Erythroblast (primary cell): ENCODE data around the gene R3HDM4.

ENCODE experiments used
- DNase-seq, 2 experiments: peaks; one replicate each; lab custom pipeline; 2025; lab: John Stamatoyannopoulos, UW
- GATA1 ChIP-seq: IDR thresholded peaks from 2 replicates; pipeline ENCODE4 v1.6.1; 2011; ENCODE audit warnings: low read depth, mild to moderate bottlenecking, control low read depth, low read length, moderate library complexity
- POLR2A ChIP-seq: IDR thresholded peaks from 2 replicates; pipeline ENCODE4 v1.6.1; 2011; ENCODE audit warnings: mild to moderate bottlenecking, low read length

R3HDM4 gene

DNA sequence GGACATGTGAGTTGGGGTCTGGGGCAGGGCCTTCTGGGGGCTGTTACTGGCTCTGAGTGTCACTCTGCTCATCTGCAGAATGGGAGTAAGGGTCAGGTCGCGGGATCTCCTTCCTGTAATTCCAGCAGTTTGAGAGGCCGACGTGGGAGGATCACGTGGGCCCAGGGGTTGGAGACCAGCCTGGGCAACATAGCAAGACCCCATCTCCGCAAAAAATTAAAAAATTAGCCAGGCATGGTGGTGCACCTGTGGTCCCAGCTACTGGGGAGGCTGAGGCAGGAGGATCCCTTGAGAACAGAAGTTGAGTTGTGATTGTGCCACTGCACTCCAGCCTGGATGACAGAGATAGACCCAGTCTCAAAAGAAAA lies 16.9 kb upstream of the R3HDM4 start:
- no peak for TF ChIP-seq POLR2A
- TF ChIP-seq GATA1 = no peak
- no peak for DNase-seq

DNA sequence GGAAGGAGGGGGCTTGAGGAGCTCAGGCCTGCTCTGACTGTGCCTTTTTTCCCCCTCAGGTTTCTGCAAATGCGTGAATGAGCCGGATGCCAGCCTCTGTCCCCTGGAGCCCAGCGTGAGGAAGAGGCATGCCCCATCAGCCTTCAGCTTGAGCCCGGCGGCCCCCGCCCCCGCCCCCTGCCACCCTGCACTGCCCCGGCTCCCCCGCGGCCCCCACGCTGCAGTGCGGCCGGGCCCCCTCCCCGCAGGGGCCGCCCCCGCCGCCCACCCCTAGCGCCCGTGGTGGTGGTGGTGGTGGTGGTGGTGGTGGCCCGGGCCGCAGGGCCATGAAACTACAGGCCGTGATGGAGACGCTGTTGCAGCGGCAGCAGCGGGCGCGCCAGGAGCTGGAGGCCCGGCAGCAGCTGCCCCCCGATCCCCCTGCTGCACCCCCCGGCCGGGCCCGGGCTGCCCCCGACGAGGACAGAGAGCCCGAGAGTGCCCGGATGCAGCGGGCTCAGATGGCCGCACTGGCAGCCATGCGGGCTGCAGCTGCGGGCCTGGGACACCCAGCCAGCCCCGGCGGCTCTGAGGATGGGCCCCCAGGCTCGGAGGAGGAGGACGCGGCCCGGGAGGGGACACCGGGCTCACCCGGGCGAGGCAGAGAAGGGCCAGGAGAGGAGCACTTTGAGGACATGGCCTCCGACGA lies 16.3 kb upstream of the R3HDM4 start:
- TF ChIP-seq POLR2A (no peak), GATA1 (no peak)
- DNase-seq = no peak

DNA sequence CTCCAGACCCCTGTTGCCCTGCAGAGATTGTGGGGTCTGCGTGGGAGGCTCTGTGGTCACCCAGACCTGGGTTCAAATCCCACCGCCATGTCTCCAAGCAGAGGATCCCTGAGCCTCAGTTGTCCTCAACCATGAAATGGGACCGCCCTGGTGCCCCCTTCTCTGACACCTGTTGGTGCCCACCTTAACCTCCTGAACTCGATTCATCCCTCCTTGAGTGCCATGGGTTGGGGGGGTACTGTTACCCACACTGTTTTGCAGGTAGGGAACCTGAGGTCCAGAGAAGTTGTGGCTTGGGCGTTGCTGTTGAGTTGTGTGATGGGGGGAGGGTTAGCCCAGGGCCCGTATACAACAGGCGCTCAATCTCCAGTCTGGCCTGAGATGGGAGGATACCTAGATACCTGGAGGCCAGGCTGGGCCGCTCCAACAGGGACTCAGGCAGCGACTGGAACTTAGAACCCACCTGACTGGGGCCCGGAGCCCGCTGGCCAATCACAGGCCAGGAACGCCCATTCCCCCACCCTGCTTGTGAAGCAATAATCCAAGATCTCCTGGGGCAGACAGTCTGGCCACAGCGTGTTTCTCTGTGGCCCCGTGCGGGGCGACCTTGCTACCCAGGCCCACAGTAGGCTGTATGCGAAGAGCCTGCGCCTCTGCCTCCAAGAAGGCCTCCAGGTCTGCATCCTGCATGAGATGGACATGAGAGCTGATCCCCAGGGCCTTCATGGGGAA lies 15.6 kb upstream of the R3HDM4 start:
- TF ChIP-seq POLR2A (no peak), GATA1 (no peak)
- no peak for DNase-seq

DNA sequence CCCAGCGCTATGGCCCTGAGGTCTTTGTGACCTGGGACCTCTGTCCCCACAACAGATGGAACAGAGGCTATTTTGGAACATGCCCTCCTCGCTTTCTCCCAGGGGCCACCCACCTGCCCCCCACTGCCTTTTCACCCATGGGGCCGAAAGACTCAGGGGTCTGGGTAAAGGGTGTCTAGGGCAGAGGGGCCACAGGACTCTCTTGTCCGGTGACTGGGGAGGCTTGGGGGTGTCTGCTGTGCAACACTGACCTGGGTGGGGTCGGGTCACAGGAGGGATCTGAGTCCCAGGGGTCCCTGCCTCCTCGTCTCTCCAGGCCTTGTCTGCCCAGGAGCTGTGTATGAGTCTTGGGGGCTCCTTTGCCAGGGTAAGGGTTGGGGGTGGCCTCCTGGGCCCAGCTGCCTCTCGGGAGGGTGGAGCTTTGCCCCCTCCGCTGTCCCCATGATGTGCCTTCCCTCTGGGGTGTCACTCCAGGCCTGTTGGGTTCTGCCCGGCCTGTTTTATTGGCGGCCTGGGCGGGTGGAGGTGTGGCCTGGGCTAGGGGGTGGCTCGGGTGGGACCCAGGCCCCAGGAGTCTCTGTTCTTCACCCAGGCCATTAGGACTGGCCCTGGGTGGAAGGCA lies 14.9 kb upstream of the R3HDM4 start:
- DNase-seq = no peak
- TF ChIP-seq GATA1 (no peak), POLR2A (no peak)

DNA sequence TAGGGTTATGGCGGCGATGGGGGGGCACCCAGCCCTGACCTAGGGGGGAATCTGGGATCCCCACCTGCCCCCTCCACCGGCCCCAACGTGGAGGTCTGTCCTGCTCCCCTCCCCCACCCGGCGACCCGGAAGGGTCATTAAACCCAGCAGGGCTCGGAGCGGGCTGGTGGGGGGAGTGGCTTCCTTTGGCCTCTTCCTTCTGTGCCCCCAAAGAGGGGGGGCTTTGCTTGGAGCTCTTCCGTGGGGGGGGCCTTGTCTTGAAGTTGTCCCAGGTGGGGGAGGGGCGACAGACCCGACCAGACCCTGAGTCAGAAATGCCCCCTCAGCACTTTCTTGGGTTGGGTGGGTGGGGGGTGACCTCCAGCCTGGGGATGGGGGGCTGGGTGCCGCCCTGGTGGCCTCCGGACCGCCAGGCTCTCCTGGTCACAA lies 14.3 kb upstream of the R3HDM4 start:
- DNase-seq = no peak
- TF ChIP-seq POLR2A (no peak), GATA1 (no peak)

DNA sequence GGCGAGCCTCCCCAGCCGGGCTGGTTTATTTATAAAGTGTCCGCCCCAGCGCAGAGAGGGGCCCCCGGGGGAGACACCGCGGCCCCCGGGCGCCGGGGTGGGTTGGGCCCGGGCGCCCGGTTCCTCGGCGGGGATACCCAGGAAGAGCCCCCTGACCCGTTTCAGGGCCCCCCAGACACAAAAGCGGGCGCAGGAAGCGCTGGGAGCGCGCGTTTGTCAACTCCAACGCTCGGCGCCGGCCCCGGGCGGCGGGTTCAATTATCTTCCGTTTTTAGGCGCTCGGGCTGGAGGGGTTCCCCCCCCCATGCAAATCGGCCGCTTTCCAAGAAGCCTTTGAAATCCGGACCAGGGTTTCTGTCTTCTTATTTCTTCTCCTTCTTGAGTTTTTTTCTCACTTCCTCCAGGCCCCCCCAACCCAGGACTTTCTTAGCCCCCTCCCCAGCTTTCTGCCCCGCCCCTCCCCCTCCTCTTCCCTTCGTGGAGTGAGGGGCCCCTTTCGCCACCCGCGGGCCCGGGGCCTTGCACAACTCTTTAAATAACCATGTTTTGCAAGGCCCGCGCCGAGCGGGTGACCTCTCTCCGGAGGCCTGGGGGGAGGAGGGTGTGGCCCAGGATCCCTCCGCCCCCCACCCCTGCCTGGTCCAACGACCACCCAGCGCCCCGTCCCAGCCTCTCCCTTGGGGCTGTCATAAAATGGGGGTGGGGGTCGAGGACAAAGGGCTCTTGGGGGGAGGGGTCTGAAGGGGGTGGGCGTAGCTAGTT lies 13.8 kb upstream of the R3HDM4 start:
- DNase-seq = peak; percentile 68 to 73
- TF ChIP-seq POLR2A (no peak), GATA1 (no peak)

DNA sequence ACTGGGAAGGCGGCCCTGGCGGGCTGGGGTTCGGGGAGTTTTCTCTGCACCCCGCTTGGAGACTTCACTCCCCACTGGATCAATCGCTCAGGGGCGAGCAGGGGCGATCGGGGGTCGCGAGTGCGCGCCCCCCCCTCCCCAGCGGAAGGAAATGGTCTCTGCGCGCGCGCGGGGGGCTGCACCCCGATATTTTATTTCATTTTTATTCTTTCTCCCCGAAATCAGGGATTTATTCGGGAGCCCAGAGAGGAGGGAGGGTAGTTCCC lies 13.2 kb upstream of the R3HDM4 start:
- TF ChIP-seq POLR2A = no peak
- no peak for TF ChIP-seq GATA1
- no peak for DNase-seq

DNA sequence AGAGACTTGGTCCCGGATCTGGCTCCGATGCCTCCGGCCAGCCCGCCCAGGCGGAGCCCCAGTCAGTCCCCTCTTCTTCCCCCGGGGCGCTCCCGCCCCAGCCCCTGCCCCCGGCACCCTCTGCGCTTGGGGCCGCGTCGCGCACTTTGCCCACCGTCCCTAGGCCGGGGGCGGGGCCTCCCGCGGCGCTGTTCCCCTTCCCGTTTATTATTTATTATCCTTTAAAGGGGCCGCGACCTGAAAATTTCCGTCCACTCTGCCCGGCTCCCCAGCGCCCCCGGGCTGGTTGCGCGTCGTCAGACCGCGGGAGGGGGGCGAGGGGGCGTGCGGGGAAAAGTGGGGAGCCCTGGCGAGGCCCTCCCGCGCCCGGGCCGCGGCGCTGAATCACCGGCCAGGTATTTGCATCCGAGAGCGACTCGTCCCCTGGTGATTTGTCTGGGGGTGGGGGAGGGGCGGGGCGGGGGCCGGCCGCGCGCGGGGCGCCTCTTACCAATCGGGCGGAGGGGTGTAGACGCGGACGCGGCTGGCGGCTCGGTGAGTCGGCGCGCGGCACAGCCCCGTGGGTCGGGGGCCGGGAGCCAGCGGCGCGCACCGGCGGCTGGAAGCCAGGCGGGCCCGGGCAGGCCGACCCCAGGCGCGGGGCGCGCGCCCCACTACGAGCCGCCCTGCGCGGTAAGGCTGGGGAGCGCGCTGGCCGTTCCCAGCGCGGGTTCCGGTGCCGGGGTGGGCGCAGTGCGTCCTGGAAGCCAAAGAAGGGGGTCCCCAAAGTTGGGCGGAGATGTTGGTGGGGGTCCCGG lies 12.7 kb upstream of the R3HDM4 start, which contains the start of gene ARID3A:
Gene ARID3A (plus strand): TSS at position 510 of the 797 bp plus-strand sequence. CDS start 3,494 bp downstream, outside the sequence.
- TF ChIP-seq POLR2A (peak; percentile 43), GATA1 (no peak)
- DNase-seq = peak; percentile 88 to 91

DNA sequence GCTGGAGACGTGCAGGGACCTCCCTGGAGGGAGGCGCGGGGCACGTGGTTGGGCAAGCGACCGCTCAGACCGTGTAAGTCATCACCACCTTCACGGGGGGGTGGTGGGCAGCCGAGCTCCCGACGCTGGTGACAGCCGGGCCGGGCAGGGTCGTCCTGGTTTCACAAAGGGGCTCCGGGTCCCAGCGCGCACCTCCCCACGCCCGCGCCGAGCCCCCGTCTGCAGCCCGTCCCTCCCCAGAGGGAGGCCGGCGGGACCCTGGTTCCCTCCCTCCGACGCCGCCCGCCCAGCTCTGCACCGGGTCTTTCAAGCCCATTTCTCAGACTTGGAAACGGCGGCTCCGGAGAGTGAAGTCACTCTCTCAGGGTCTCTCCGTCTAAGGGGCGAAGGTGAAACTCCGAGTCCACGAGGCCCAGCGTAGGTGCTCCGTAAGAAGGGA lies 12.1 kb upstream of the R3HDM4 start:
- TF ChIP-seq POLR2A = no peak
- no peak for TF ChIP-seq GATA1
- DNase-seq = peak; percentile 72 to 75

DNA sequence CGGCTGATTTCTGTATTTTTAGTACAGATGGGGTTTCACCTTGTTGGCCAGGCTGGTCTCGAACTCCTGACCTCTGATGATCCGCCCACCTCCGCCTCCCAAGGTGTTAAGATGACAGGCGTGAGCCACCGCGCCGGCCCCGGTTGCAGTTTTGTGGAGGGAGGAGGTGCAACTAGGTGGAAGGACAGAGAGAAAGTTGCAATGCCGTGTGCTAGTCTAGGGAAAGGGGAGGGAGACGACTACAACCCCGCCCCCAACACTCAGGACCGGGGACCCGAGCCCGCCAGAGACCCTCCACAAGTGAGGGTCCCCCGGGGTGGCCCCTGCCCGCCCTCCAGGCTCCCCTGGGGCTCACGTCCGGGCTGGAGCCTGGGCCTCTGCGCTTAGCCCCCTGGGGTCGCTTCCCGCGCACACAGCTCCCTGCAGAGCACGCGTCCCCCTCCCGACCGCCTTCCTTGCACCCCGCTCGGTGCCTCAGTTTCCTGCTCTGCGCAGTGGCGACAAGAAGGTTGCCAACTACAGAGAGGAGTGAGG lies 11.6 kb upstream of the R3HDM4 start:
- peak; percentile 46 to 47 for DNase-seq

DNA sequence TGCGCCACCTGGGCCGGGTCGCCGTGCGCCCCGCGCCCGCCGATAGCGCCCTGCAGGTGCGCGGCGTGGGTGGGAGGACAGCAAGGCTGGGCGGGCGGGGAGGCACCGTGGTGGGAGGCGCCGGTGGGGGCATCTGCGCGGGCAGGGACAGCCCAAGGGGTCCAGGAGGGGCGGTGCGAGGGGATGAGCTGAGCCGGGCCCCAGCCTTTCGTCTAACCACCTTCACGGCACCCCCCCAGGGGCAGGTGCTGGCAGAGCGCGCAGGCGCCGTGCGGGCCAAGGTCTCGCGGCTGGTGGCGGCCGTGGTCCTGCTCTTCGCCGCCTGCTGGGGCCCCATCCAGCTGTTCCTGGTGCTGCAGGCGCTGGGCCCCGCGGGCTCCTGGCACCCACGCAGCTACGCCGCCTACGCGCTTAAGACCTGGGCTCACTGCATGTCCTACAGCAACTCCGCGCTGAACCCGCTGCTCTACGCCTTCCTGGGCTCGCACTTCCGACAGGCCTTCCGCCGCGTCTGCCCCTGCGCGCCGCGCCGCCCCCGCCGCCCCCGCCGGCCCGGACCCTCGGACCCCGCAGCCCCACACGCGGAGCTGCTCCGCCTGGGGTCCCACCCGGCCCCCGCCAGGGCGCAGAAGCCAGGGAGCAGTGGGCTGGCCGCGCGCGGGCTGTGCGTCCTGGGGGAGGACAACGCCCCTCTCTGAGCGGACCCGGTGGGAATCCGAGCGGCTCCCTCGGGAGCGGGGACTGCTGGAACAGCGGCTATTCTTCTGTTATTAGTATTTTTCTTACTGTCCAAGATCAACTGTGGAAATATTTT lies 7.2 kb upstream of the R3HDM4 start:
- DNase-seq = peak; percentile 54 to 57
- TF ChIP-seq POLR2A = no peak
- TF ChIP-seq GATA1 = no peak

More for the DNA sequence above, 11.6 kb upstream of the R3HDM4 start:
- TF ChIP-seq GATA1 (no peak), POLR2A (no peak)
